KOPT-K1 (cell line): ENCODE results near the gene CALML5.

Experiments used
- H3K27ac ChIP-seq: fragments of 200-600 bp; sonication (generic); 2 replicates; pipeline ENCODE4 v1.5.1; 2016; ENCODE audit warnings: antibody characterized with exemption, mild to moderate bottlenecking, low read depth, low read length; ENCODE audit not compliant: poor library complexity, severe bottlenecking
- H3K36me3 ChIP-seq: fragments of 200-600 bp; sonication (generic); 2 replicates; pipeline ENCODE4 v1.5.1; 2017; ENCODE audit warnings: antibody characterized with exemption, mild to moderate bottlenecking, low read length, moderate library complexity; ENCODE audit not compliant: insufficient read depth
- H3K9me3 ChIP-seq: fragments of 200-600 bp; sonication (generic); 2 replicates; pipeline ENCODE4 v1.5.1; 2017; ENCODE audit warnings: antibody characterized with exemption, low read length, mild to moderate bottlenecking; ENCODE audit not compliant: insufficient read depth, poor library complexity, severe bottlenecking

The CALML5 gene

DNA sequence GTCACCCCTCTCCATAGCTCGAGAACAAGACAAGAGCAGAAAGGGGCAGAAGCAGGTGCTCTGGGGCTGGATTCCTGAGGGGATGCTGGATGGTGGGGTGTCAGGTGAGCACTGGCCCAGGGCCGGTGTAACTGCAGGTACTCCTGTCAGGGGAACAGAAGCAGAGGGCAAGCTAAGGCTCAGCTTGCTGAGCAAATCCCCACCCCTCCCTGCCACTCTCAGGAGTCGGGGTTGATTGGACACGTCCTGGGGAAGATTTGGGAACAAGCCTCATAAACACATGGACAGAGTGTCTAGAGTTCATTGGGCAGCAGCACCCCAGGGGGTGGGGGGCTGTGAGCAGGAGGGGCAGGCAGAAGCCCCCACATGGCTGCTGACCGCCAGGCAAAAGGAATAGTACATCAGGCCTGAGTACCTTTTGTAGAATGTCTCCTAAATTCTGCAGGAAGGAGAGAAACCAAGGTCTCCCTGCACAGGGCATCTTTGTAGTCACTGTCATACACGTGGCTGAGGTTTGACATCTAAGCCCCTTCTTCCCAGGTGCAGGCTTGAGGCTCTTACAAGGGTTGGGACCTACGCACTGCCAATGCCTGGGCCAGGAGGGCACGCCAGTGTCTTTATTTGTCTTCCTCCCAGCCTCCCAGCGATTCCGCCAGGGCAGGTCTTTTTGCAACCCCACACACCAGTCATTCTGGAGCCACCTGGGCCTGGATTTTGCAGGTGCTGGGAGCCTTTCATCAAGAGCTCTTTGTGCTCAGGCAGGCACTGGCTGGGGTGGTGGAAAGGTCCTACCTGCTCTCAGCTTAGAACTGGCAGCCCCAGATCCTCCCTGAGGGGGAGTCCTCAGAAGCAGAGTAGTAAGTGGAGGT, 28.2 kb upstream of the CALML5 start:
- Histone ChIP-seq H3K27ac (no peak overlapping the region), H3K36me3 (no peaks in the 10 kb centered on the region)

DNA sequence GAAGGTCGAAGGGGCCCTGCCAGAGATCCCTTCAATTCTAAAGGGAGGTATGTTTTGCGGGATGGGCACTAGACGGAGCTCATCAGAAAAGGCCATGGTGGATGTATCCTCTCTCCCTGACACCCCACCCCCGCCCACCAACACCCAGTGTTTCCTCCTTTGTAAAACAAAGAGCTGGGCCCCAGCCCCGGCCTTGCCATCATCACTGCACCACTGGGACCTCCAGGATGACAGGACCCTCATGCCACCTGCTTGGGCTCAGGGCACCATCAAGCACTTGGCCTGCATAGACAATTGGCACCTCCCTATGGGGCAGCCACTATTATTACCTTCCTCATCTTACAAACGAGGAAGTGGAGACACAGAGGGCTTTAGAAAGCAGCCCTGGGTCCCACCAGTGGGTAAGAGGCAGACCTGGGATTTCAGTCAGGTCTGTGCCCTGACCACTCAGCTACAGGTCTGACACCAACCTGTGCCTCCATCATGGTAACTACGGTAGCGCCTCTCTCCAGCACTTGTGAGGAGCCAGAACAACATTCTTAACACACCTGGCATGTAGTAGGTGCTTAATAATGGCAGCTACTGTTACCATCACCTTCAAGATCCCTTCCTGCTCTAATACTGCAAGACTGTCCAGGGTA, 27.4 kb upstream of the CALML5 start:
- no peak overlapping the region for H3K27ac ChIP-seq
- no peaks in the 10 kb centered on the region for H3K36me3 ChIP-seq
- H3K9me3 ChIP-seq, result no peaks in the 10 kb centered on the region

More for the DNA sequence above, 28.2 kb upstream of the CALML5 start:
- H3K9me3 ChIP-seq, result no peaks in the 10 kb centered on the region

DNA sequence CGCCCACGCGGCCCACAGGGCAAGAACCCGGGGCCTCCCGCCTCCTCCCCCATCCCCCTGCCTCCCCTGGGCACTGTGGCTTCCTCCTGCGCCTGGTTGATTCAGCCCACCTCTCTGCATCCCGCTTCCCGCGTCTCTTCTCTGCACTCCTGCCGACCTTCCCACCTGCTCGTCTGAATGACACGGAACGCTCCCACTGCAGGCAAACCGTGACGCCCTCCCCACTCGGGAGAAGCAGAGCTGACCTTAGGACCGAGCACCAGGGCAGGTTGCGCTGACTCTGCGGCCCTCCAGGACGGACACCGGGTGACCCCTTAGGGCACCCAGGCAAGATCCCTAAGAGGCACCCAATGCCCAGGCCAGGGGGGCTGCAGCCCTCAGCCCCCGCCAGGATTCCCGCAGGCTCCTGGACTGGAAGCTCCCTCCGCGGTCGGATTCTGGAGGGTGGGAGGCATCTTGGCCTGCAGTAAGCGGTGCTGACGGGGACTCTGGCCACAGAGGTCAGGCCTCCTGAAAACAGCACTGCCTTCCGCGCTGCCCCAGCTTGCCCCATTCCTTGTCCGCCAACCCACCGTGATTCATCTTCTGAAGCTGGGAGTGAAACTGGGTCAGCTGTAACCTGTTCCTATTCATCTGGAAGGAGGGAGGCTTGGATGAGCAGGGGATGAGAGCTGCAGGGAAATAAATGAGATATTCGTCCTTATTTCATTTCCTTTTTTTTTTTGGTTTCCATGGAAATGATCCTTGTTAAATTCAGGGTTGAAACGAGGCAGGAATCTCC, 26.4 kb upstream of the CALML5 start:
- Histone ChIP-seq H3K27ac (no peak overlapping the region), H3K36me3 (no peaks in the 10 kb centered on the region), H3K9me3 (no peaks in the 10 kb centered on the region)

DNA sequence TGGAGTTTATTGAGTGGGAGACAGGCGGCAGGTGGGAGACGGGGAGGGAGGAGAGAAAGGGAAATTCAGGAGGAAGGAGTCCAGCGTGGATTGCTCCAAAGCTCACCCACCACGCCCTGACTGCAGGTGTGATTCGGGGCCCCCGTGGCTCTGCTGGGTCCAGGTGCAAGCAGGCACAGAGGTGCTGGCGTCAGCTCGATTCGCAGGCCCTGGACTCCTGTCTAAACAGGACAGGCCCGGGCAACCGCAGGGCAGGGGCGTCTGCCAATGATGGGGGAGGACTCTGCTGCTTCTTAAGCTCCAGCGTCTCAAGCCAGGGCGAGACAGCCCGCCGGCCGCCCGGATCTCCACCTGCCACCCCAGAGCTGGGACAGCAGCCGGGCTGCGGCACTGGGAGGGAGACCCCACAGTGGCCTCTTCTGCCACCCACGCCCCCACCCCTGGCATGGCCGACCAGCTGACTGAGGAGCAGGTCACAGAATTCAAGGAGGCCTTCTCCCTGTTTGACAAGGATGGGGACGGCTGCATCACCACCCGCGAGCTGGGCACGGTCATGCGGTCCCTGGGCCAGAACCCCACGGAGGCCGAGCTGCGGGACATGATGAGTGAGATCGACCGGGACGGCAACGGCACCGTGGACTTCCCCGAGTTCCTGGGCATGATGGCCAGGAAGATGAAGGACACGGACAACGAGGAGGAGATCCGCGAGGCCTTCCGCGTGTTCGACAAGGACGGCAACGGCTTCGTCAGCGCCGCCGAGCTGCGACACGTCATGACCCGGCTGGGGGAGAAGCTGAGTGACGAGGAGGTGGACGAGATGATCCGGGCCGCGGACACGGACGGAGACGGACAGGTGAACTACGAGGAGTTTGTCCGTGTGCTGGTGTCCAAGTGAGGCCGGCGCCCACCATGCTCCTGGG, 25.5 kb upstream of the CALML5 start, which contains the start of gene CALML3:
TSS of gene CALML3 (plus strand) at position 321 of the 920 bp plus-strand sequence. CDS start at position 446, 125 bp downstream.
- Histone ChIP-seq H3K36me3 (no peaks in the 10 kb centered on the region), H3K27ac (no peak within 1 kb of the TSS), H3K9me3 (no peaks in the 10 kb centered on the region)

DNA sequence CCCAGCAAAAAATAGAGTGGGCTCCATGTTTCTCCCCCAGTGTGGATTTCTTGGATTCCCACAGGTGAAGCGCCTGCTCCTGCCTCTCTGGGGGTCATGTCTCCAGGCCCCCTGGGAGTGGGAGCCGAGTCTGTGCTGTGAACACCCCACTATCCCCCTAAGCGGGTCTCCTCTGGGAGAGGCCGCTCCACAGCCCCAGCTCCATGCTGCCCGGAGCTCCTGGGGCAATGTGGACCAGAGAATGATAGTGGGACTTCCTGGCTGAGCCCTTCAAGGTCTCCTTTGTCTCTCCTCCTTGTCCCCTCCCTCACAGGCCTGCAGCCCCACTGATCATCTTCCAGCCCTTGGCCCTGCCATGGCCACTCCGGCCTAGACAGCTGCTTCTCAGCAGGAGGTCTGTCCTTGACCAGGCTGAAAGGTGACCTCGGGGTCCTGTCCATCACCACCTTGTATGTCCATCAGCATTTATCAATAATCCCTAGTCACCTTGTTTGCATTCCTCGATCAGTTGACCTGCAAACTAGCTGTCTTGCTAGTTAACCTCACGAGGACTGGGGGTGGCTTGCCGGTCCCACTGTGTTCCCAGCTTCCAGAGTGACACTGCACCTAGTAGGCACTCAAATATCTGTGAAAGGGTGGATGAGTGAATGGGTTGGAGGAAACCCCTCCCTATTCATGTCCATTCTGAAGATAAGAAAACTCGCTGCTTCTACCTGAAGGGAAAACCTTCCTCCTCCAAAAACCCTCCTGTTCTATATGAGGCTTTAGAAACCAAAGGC, 24.6 kb upstream of the CALML5 start:
- no peak overlapping the region for H3K27ac ChIP-seq
- H3K36me3 ChIP-seq, result no peaks in the 10 kb centered on the region
- H3K9me3 ChIP-seq, result no peaks in the 10 kb centered on the region

DNA sequence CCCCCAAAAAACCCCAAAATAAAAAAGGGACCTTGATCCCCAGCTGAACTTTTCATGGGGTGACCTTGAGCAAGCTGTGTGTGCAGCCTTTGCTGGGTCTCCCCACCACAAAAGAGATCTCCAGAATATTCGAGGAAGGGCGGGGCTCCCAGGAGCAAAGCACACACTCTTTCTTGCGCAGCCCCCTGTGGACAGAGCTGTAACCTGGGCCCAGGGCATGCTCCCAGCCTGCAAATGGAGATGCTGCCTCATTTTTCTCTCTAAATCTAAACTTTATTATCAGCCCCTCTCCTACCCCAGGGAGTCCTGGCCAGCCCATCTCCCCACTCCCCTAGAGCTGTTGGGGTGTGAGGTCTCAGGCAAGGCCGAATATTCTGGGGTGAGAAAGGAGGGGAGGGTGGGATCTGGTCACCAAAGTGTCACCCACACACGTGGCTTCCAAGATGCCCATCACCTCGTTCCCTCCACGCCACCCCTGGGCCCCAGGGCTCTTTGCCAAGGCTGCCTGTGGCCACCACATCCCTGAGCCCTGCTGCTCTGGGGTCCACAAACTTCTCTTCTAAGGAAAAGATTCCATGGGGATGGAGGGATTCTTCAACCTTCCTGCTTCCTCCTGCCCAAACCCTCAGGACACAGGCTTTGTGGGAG, 23.7 kb upstream of the CALML5 start:
- Histone ChIP-seq H3K36me3 (no peaks in the 10 kb centered on the region), H3K27ac (no peak overlapping the region), H3K9me3 (no peaks in the 10 kb centered on the region)

DNA sequence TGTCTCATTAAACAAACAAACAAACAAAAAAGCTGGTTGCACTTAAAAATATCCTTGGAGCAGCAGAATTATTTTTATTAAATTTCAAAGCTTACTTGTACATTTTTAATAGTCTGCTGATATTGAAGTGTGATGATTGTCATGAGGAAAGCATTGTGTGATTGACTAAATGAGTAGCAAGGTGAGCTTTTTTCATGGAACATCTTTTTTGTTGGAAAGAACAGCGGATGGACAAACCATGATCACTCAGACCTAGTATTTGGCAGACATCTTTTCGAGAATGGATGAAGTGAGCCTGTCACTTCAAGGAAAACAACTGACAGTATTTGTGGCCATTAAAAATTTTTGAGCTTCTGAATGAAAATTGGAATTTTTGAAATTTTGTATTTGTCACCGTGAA, 19.7 kb upstream of the CALML5 start:
- Histone ChIP-seq H3K27ac (no peak overlapping the region), H3K36me3 (no peaks in the 10 kb centered on the region), H3K9me3 (no peaks in the 10 kb centered on the region)

DNA sequence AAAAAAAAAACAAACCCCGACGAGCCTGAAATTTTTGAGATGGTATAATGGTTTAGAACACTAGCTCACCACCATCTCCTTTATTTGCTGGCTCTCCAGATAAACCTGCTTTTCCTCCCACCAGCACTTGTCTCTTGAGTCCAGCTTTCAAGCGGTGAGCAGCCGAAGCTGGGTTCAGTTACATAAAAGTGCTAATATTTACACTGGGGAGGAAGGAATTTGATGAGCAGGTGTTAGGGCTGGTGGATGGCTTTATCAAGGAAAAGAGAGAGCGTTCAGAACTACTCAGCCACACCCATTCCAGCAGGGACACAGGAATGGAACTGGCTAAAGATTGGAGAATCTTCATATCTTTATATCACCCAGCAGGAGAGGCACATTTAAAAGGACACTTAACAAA, 18.8 kb upstream of the CALML5 start:
- H3K27ac ChIP-seq, result no peak overlapping the region
- no peaks in the 10 kb centered on the region for H3K36me3 ChIP-seq

DNA sequence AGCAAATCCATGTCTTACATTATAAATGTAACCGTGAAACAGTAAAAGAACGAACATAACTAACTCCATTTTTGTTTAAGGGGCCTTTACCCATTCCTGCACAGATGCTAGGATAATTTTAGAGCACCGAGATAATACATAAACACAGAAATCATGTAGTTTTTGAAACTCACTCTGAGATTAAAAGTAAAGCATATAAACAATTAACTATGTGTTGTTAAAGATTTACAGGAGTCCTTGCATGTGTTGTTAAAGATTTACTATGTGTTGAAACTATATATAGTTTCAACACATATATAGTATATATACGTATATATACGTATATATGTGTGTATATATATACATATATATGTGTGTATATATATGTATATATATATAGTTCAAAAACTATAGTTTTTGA, 18.2 kb upstream of the CALML5 start:
- Histone ChIP-seq H3K36me3 (no peaks in the 10 kb centered on the region), H3K27ac (no peak overlapping the region), H3K9me3 (no peaks in the 10 kb centered on the region)

More for the DNA sequence above, 18.8 kb upstream of the CALML5 start:
- H3K9me3 ChIP-seq, result no peaks in the 10 kb centered on the region

DNA sequence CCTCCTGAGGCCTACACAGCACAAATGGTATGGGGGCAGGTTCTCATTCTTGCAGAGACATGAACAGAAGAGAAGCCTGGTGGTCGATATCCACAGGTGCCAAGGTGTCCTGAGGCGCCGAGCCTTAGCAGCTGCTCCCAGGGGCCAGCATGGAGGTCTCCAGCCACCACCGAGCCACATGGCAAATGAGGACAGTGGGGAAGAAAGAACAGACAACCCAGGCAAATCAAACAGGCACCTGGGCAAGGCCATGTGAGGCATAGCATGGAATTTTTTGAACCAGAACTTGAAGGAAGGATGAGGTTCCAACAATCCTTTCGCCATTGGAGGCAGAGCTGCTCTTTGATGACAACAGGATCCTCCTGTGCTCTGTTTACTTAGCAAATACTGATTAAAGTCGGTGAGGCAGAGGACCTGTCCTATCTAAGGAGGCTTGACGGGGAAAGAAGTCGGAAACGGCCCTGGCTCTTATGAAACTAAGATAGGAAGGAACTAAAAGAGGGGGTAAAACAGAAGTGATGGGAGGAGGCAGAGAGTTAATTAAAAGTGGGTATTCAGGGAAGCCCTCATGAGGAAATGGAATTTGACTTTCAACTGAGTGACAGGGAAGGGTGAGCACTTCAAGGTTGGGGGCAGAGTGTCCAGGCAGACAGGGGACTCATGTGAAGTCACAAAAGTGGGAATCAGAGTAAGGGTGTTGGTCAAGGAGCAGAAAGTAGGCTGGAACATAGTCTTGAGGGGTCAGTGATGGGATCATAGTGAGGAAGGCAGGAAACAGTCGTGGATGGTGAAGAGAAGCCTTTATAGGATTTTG, 16.8 kb upstream of the CALML5 start:
- Histone ChIP-seq H3K9me3 (no peaks in the 10 kb centered on the region), H3K27ac (no peak overlapping the region), H3K36me3 (no peaks in the 10 kb centered on the region)

DNA sequence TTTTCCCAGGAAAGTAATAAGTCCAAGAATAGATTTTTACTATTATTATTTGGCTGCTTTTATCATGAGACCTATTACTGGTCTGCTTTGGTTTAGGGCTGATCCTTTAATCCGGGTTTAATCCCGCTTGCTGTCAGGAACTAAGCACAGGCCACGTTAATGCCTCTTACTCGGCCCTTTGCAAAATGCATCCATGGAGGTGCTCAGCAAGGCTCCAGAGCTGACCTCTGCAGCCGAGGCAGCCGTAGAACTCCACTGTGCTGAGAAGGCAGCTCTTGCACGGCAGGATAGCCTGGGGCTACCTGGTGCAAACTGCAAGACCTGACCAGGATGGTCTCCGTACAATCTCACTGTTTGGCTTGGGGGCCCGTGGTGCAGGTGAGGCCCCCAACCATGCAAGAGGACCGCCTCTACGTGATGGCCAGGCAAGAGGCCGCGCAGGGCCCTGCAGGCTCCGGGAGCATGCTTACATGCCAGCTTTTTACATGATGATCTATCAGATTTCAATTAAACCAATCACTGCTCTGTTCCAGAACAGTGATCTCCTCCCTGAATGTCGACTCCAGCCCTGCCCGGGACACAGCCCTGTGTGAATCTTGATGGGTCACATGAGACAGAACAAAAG, 15.0 kb upstream of the CALML5 start:
- Histone ChIP-seq H3K36me3 (no peaks in the 10 kb centered on the region), H3K27ac (no peak overlapping the region), H3K9me3 (no peaks in the 10 kb centered on the region)

DNA sequence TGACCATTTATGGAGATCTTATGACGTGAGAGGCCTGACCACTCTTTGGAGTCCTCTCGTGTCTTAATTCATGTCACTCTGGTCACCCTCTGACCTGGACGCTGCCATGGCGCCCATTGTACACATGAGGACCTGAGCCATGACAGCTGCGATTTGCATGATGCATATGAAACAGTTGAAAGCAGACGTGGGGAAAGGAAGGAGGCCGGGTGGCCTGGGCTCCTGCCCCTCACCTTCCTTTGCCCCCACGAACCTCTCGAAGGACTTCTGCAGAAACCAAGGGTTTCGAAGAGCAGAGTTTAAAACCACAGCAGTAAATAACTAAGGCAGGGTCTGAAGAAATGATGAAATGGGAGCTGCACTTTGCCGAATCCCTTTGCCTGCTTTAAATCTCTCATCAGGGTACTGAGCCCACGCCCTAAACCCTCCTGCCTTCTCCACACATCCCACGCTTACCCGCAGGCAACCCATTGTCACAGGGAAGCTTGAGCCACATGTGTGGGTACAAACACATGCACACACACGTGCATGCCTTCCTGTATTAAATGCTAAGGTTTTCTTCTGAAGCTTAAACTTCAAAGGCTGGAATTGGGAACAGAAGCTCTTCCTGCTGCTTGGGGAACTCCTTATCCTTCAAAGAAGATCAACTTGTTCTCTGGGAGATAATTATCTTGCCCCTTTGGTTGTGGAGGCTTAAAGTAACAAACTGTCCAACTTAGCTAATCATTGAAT, 13.7 kb upstream of the CALML5 start:
- no peaks in the 10 kb centered on the region for H3K9me3 ChIP-seq
- no peaks in the 10 kb centered on the region for H3K36me3 ChIP-seq
- H3K27ac ChIP-seq, result no peak overlapping the region
